GM12891 (cell line): ENCODE results near the gene DNAJC13.

Experiments used
- POLR2A ChIP-seq: IDR thresholded peaks from 2 replicates; pipeline ENCODE4 v1.6.1; 2011; ENCODE audit warnings: low read depth, low read length, control low read depth
- POLR2AphosphoS5 ChIP-seq: IDR thresholded peaks from 2 replicates; pipeline ENCODE4 v1.6.1; 2011; ENCODE audit warnings: low read depth, low read length, control low read depth

- TF ChIP-seq POLR2A (no peak), POLR2AphosphoS5 (no peak)
Measured at GRCh38 chr3:132444383-132444782, 27.1 kb downstream of the DNAJC13 start.
